Dedifferentiated amniotic fluid mesenchymal stem cell (primary cell): Measurements from ENCODE around the gene NRG3.

Experiments
- DNase-seq: peaks from one replicate; pipeline ENCODE4 v3.0.0-alpha.2; 2016; ENCODE audit errors: extremely low spot score

Gene NRG3

GRCh38 chr10:81874875-81875466 is at the start of gene NRG3:
TSS of gene NRG3 (plus strand) at chr10:81875194.
- no peak for DNase-seq

- no peak for DNase-seq
These were observed 46.7 kb upstream of the NRG3 start for GRCh38 chr10:81828251-81828650.

GRCh38 chr10:81831060-81831459 is 43.9 kb upstream of the NRG3 start:
- DNase-seq: no peak

- DNase-seq: no peak
These were observed 36.0 kb upstream of the NRG3 start for GRCh38 chr10:81838950-81839349.

GRCh38 chr10:81843042-81843441 is 32.0 kb upstream of the NRG3 start:
- DNase-seq: no peak

- no peak for DNase-seq
These were observed 27.3 kb upstream of the NRG3 start for GRCh38 chr10:81847675-81848074.

- DNase-seq: no peak
These were observed 26.5 kb upstream of the NRG3 start for GRCh38 chr10:81848514-81848913.

GRCh38 chr10:81848931-81849330 is 26.1 kb upstream of the NRG3 start:
- no peak for DNase-seq

- DNase-seq: no peak
These were observed 12.4 kb upstream of the NRG3 start for GRCh38 chr10:81862596-81862995.

GRCh38 chr10:81863771-81864170 is 11.2 kb upstream of the NRG3 start:
- DNase-seq: no peak

- no peak for DNase-seq
These were observed 9.4 kb upstream of the NRG3 start for GRCh38 chr10:81865581-81865980.

- no peak for DNase-seq
These were observed 8.2 kb upstream of the NRG3 start for GRCh38 chr10:81866753-81867152.

GRCh38 chr10:81870472-81870871 is 4.5 kb upstream of the NRG3 start:
- DNase-seq: no peak

GRCh38 chr10:81871558-81871957 is 3.4 kb upstream of the NRG3 start:
- DNase-seq: no peak

GRCh38 chr10:81872206-81872862 is 2.7 kb upstream of the NRG3 start:
- DNase-seq: no peak

GRCh38 chr10:81873231-81873931 is 1.6 kb upstream of the NRG3 start:
- DNase-seq: no peak

GRCh38 chr10:81873932-81874816 is 820 bp upstream of the NRG3 start:
- no peak for DNase-seq

GRCh38 chr10:81875467-81876252 is 666 bp downstream of the NRG3 start:
- no peak for DNase-seq

- no peak for DNase-seq
These were observed 1.5 kb downstream of the NRG3 start for GRCh38 chr10:81876253-81877077.

GRCh38 chr10:81877596-81877995 is 2.6 kb downstream of the NRG3 start:
- no peak for DNase-seq

- DNase-seq: no peak
These were observed 7.0 kb downstream of the NRG3 start for GRCh38 chr10:81882011-81882410.
